H9 (cell line): ENCODE measurements around the gene FGF12. TPM values are rescaled to one million over a fixed set of nuclear protein-coding genes. Genes with fewer than 3 reads are reported as not detected.

Experiments
- DNase-seq: peaks from one replicate; pipeline ENCODE4 v3.0.0-alpha.2; 2017
- H2AFZ ChIP-seq: one replicate; pipeline ENCODE4 v1.6.1; 2013; ENCODE audit warnings: mild to moderate bottlenecking, low read length, control low read depth, moderate library complexity
- H2AK5ac ChIP-seq: 2 replicates; pipeline ENCODE4 v1.6.1; 2013; ENCODE audit warnings: low read length, control low read depth, mixed read lengths; ENCODE audit not compliant: insufficient read length
- H2BK120ac ChIP-seq: one replicate; pipeline ENCODE4 v1.6.1; 2013; ENCODE audit warnings: low read depth, mild to moderate bottlenecking, low read length, control low read depth, inconsistent platforms; ENCODE audit not compliant: poor library complexity, severe bottlenecking
- H2BK12ac ChIP-seq: 2 replicates; pipeline ENCODE4 v1.6.1; 2013; ENCODE audit warnings: low read length, control low read depth, mixed read lengths, low read depth; ENCODE audit not compliant: insufficient read length
- H2BK15ac ChIP-seq: 2 replicates; pipeline ENCODE4 v1.6.1; 2013; ENCODE audit warnings: low read depth, low read length, control low read depth
- H2BK20ac ChIP-seq: one replicate; pipeline ENCODE4 v1.6.1; 2013; ENCODE audit warnings: low read depth, mild to moderate bottlenecking, low read length, control low read depth, inconsistent platforms; ENCODE audit not compliant: poor library complexity, severe bottlenecking
- H2BK5ac ChIP-seq: 2 replicates; pipeline ENCODE4 v1.6.1; 2013; ENCODE audit warnings: low read length, control low read depth, mixed read lengths; ENCODE audit not compliant: insufficient read length
- H3K14ac ChIP-seq: 2 replicates; pipeline ENCODE4 v1.6.1; 2013; ENCODE audit warnings: low read length, control low read depth; ENCODE audit not compliant: insufficient read depth
- H3K18ac ChIP-seq: 2 replicates; pipeline ENCODE4 v1.6.1; 2013; ENCODE audit warnings: low read depth, mild to moderate bottlenecking, mixed read lengths, low read length, control low read depth; ENCODE audit not compliant: insufficient read length
- H3K23ac ChIP-seq: 2 replicates; pipeline ENCODE4 v1.6.1; 2013; ENCODE audit warnings: low read length, control low read depth, mixed read lengths, low read depth; ENCODE audit not compliant: insufficient read length
- H3K23me2 ChIP-seq: 2 replicates; pipeline ENCODE4 v1.6.1; 2013; ENCODE audit warnings: low read depth, mild to moderate bottlenecking, mixed read lengths, low read length, control low read depth; ENCODE audit not compliant: insufficient read length, poor library complexity, severe bottlenecking
- H3K27ac ChIP-seq: 2 replicates; pipeline ENCODE4 v1.5.1; 2013; ENCODE audit warnings: low read length, control low read depth, mixed read lengths, low read depth; ENCODE audit not compliant: insufficient read length
- H3K27me3 ChIP-seq: 2 replicates; pipeline ENCODE4 v1.6.1; 2013; ENCODE audit warnings: low read length, control low read depth, inconsistent platforms; ENCODE audit not compliant: insufficient read depth
- H3K4ac ChIP-seq: 2 replicates; pipeline ENCODE4 v1.6.1; 2013; ENCODE audit warnings: low read depth, mild to moderate bottlenecking, control low read depth, inconsistent platforms, low read length, moderate library complexity
- H3K4me1 ChIP-seq: 2 replicates; pipeline ENCODE4 v1.6.1; 2013; ENCODE audit warnings: low read length, control low read depth, inconsistent platforms; ENCODE audit not compliant: insufficient read depth
- H3K4me2 ChIP-seq: 2 replicates; pipeline ENCODE4 v1.6.1; 2013; ENCODE audit warnings: low read length, control low read depth, mixed read lengths; ENCODE audit not compliant: insufficient read length, insufficient read depth
- H3K56ac ChIP-seq: 2 replicates; pipeline ENCODE4 v1.6.1; 2013; ENCODE audit warnings: low read depth, mild to moderate bottlenecking, mixed read lengths, low read length, control low read depth; ENCODE audit not compliant: insufficient read length
- H3K79me1 ChIP-seq: 2 replicates; pipeline ENCODE4 v1.6.1; 2013; ENCODE audit warnings: low read depth, mild to moderate bottlenecking, moderate library complexity, low read length, control low read depth, inconsistent platforms; ENCODE audit not compliant: insufficient read depth, poor library complexity, severe bottlenecking
- H3K79me2 ChIP-seq: 2 replicates; pipeline ENCODE4 v1.6.1; 2013; ENCODE audit warnings: low read length, control low read depth, inconsistent platforms; ENCODE audit not compliant: insufficient read depth
- H3K9ac ChIP-seq: 2 replicates; pipeline ENCODE4 v1.6.1; 2013; ENCODE audit warnings: low read length, control low read depth, mixed read lengths; ENCODE audit not compliant: insufficient read length; ENCODE audit errors: extremely low read depth
- H3K9me3 ChIP-seq: one replicate; pipeline ENCODE4 v1.6.1; 2013; ENCODE audit warnings: low read depth, low read length, inconsistent platforms; ENCODE audit not compliant: control insufficient read depth
- H3T11ph ChIP-seq: one replicate; pipeline ENCODE4 v1.6.1; 2013; ENCODE audit warnings: mild to moderate bottlenecking, low read length, control low read depth, inconsistent platforms
- H4K20me1 ChIP-seq: one replicate; pipeline ENCODE4 v1.6.1; 2013; ENCODE audit not compliant: control insufficient read depth, insufficient read length, insufficient read depth
- H4K5ac ChIP-seq: 2 replicates; pipeline ENCODE4 v1.6.1; 2013; ENCODE audit warnings: low read depth, mild to moderate bottlenecking, mixed read lengths, low read length, control low read depth; ENCODE audit not compliant: insufficient read length
- H4K8ac ChIP-seq: replicated peaks from 2 replicates; pipeline ENCODE4 v1.6.1; 2013; ENCODE audit warnings: low read length, control low read depth, mixed read lengths, low read depth; ENCODE audit not compliant: insufficient read length
- H4K91ac ChIP-seq: 2 replicates; pipeline ENCODE4 v1.6.1; 2013; ENCODE audit warnings: low read depth, mild to moderate bottlenecking, moderate library complexity, mixed read lengths, low read length, control low read depth; ENCODE audit not compliant: insufficient read length
- H3K27ac Mint-ChIP-seq, 3 experiments: 2 replicates in 2 of 3; 3 replicates in 1 of 3; pipeline ENCODE4 v1.8.0; 2020 to 2021; ENCODE audit warnings: mixed read lengths in 3 of 3, mild to moderate bottlenecking in 1 of 3, moderate library complexity in 1 of 3
- H3K27me3 Mint-ChIP-seq: 2 replicates; pipeline ENCODE4 v1.8.0; 2021; ENCODE audit warnings: low read depth, mild to moderate bottlenecking, moderate library complexity, mixed read lengths
- H3K36me3 Mint-ChIP-seq, 3 experiments: 2 replicates in 2 of 3; 3 replicates in 1 of 3; pipeline ENCODE4 v1.8.0; 2020 to 2021; ENCODE audit warnings: low read depth in 3 of 3, mixed read lengths in 3 of 3; ENCODE audit not compliant: insufficient read depth in 1 of 3
- H3K4me1 Mint-ChIP-seq, 2 experiments: 2 replicates each; pipeline ENCODE4 v1.8.0; 2020; ENCODE audit warnings: mixed read lengths in 2 of 2
- H3K4me3 Mint-ChIP-seq, 2 experiments: 2 replicates in 1 of 2; 3 replicates in 1 of 2; pipeline ENCODE4 v1.8.0; 2020 to 2021; ENCODE audit warnings: mild to moderate bottlenecking in 2 of 2, mixed read lengths in 2 of 2, moderate library complexity in 1 of 2
- H3K9me3 Mint-ChIP-seq, 2 experiments: 2 replicates in 1 of 2; 3 replicates in 1 of 2; pipeline ENCODE4 v1.8.0; 2020; ENCODE audit warnings: mild to moderate bottlenecking in 2 of 2, mixed read lengths in 2 of 2, moderate library complexity in 1 of 2
- CTCF ChIP-seq: fragments of 200-600 bp; sonication (generic); conservative IDR thresholded peaks from 3 replicates; pipeline ENCODE4 v1.8.0; 2021; ENCODE audit warnings: antibody characterized with exemption, mild to moderate bottlenecking
- WGBS: extraction: QIAGEN DNeasy Blood & Tissue Kit; methylation state at CpG from one replicate; pipeline ENCODE4 v1.1.7; 2013; ENCODE audit warnings: missing lambda C conversion rate, low lambda C conversion rate, mixed read lengths; ENCODE audit not compliant: insufficient read length; ENCODE audit errors: extremely low coverage; 5-methylcytosine and 5-hydroxymethylcytosine counted together
- total RNA-seq: library from RNA; stranded (reverse); gene quantifications from 2 replicates; pipeline ENCODE4 v1.2.1, GENCODE V29; 2021

Gene FGF12
- total RNA-seq, 1 experiment from 2014 or later: 5.6 TPM

- H3K4me1 Mint-ChIP-seq: peaks cover 12% of the 10 kb centered on the region in 2 experiments
- no CpG with 5 or more reads among the region's 3 CpGs for WGBS
- H2AFZ ChIP-seq: no peak overlapping the region
These were observed 3.9 kb upstream of the FGF12 start for GRCh38 chr3:192731233-192731632.

More at GRCh38 chr3:192731233-192731632, 3.9 kb upstream of the FGF12 start:
- no peak overlapping the region for H3K4me3 Mint-ChIP-seq
- Histone ChIP-seq H3K14ac (no peak overlapping the region), H4K5ac (no peak overlapping the region), H2BK120ac (no peak overlapping the region), H3K23ac (no peak overlapping the region), H3K9ac (no peak overlapping the region), H4K20me1 (no peaks in the 10 kb centered on the region), H3K4ac (no peak overlapping the region), H3K56ac (no peak overlapping the region), H3K4me2 (no peak overlapping the region), H3K79me2 (no peaks in the 10 kb centered on the region), H2BK5ac (no peak overlapping the region), H3K9me3 (no peaks in the 10 kb centered on the region), H4K8ac (no peak overlapping the region), H3K18ac (no peak overlapping the region), H2AK5ac (no peak overlapping the region), H3K23me2 (peaks cover 9% of the 10 kb centered on the region), H3K27ac (no peak overlapping the region), H2BK12ac (no peak overlapping the region), H2BK20ac (no peak overlapping the region), H3T11ph (no peak overlapping the region), H3K4me1 (no peaks in the 10 kb centered on the region), H3K27me3 (no peaks in the 10 kb centered on the region), H3K79me1 (no peaks in the 10 kb centered on the region), H4K91ac (no peak overlapping the region), H2BK15ac (no peak overlapping the region)
- no peaks in the 10 kb centered on the region for H3K9me3 Mint-ChIP-seq
- no peak for DNase-seq
- peaks cover 4% of the 10 kb centered on the region for H3K27me3 Mint-ChIP-seq
- no peaks in the 10 kb centered on the region for H3K36me3 Mint-ChIP-seq
- TF ChIP-seq CTCF: no peak
- H3K27ac Mint-ChIP-seq: no peak overlapping the region
